22Rv1 (cell line): ENCODE measurements around the gene HOMER3.

Source experiments
- CTCF ChIP-seq: fragments of 450-650 bp; IDR thresholded peaks from 2 replicates; pipeline ENCODE4 v1.5.1; 2017; ENCODE audit warnings: mild to moderate bottlenecking
- ZFX ChIP-seq: fragments of 450-650 bp; IDR thresholded peaks from 2 replicates; pipeline ENCODE4 v1.6.1; 2017; ENCODE audit warnings: antibody characterized with exemption, borderline replicate concordance

DNA sequence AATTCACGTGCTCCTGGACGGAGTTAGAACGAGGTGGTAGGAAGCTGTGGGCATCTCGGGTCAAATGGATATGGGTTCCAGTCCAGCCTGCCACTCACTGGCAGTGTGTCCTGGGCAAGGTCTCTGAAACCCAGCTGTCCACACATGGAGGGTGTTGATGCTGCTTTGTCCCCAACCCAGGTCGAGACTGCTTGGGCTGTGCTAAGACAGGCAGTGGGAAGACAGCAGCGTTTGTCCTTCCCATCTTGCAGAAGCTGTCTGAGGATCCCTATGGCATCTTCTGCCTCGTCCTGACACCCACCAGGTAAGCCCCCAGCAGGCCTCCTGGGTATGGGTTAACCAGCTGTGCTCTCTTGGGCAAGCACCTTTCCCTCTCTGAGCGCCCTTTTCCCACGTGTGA lies 20.6 kb downstream of the HOMER3 start:
- TF ChIP-seq CTCF: no peak
- no peak for TF ChIP-seq ZFX
